Loucy (cell line): ENCODE results near the gene BRAP.
A peak's percentile ranks its signal among the peaks of the same experiment; 100 is the strongest.

ENCODE experiments used
- H2AFZ ChIP-seq: fragments of 200-600 bp; sonication (generic); 2 replicates; pipeline ENCODE4 v1.6.0; 2016; ENCODE audit warnings: antibody characterized with exemption, mild to moderate bottlenecking, low read length, moderate library complexity
- H3F3A ChIP-seq: fragments of 200-600 bp; 2 replicates; pipeline ENCODE4 v1.6.0; 2016; ENCODE audit warnings: antibody characterized with exemption, low read depth, mild to moderate bottlenecking
- H3K27me3 ChIP-seq: fragments of 200-600 bp; sonication (generic); 2 replicates; pipeline ENCODE4 v1.6.1; 2014; ENCODE audit warnings: low read length, mild to moderate bottlenecking; ENCODE audit not compliant: insufficient read depth, poor library complexity, severe bottlenecking
- H3K36me3 ChIP-seq: fragments of 200-600 bp; sonication (generic); 2 replicates; pipeline ENCODE4 v1.6.1; 2016; ENCODE audit warnings: low read length; ENCODE audit not compliant: insufficient read depth
- H3K4me1 ChIP-seq: fragments of 200-600 bp; sonication (generic); 2 replicates; pipeline ENCODE4 v1.5.1; 2014; ENCODE audit warnings: low read length, mild to moderate bottlenecking; ENCODE audit not compliant: insufficient read depth, poor library complexity, severe bottlenecking
- H3K4me2 ChIP-seq: fragments of 200-600 bp; sonication (generic); 2 replicates; pipeline ENCODE4 v1.6.0; 2014; ENCODE audit warnings: antibody characterized with exemption, low read length, low read depth, mild to moderate bottlenecking; ENCODE audit not compliant: poor library complexity, severe bottlenecking
- H3K4me3 ChIP-seq: fragments of 200-600 bp; sonication (generic); 2 replicates; pipeline ENCODE4 v1.5.1; 2014; ENCODE audit warnings: low read length, mild to moderate bottlenecking, mixed read lengths; ENCODE audit not compliant: poor library complexity, severe bottlenecking
- H3K79me2 ChIP-seq: fragments of 200-600 bp; sonication (generic); 2 replicates; pipeline ENCODE4 v1.6.1; 2014; ENCODE audit warnings: low read length; ENCODE audit not compliant: insufficient read depth
- H3K9ac ChIP-seq: fragments of 200-600 bp; sonication (generic); 2 replicates; pipeline ENCODE4 v1.6.0; 2014; ENCODE audit warnings: mild to moderate bottlenecking, low read depth, low read length, moderate library complexity; ENCODE audit not compliant: poor library complexity, severe bottlenecking
- H3K9me2 ChIP-seq: fragments of 200-600 bp; sonication (generic); replicated peaks from 2 replicates; pipeline ENCODE4 v1.6.1; 2016; ENCODE audit warnings: low read depth, low read length, mixed read lengths
- H3K9me3 ChIP-seq: fragments of 200-600 bp; sonication (generic); 2 replicates; pipeline ENCODE4 v1.6.1; 2014; ENCODE audit warnings: mild to moderate bottlenecking, antibody characterized with exemption, low read length, low read depth; ENCODE audit not compliant: insufficient read depth
- H4K20me1 ChIP-seq: fragments of 200-600 bp; sonication (generic); 2 replicates; pipeline ENCODE4 v1.6.0; 2014; ENCODE audit warnings: antibody characterized with exemption, low read length, mild to moderate bottlenecking; ENCODE audit not compliant: insufficient read depth, poor library complexity, severe bottlenecking
- CTCF ChIP-seq: fragments of 200-600 bp; sonication (generic); conservative IDR thresholded peaks from 2 replicates; pipeline ENCODE4 v1.5.1; 2014; ENCODE audit warnings: mild to moderate bottlenecking, antibody characterized with exemption, low read length
- EZH2phosphoT487 ChIP-seq: fragments of 200-600 bp; IDR thresholded peaks from 2 replicates; pipeline ENCODE4 v1.6.1; 2018; ENCODE audit warnings: antibody characterized with exemption, mild to moderate bottlenecking, moderate library complexity, borderline replicate concordance

BRAP gene

DNA sequence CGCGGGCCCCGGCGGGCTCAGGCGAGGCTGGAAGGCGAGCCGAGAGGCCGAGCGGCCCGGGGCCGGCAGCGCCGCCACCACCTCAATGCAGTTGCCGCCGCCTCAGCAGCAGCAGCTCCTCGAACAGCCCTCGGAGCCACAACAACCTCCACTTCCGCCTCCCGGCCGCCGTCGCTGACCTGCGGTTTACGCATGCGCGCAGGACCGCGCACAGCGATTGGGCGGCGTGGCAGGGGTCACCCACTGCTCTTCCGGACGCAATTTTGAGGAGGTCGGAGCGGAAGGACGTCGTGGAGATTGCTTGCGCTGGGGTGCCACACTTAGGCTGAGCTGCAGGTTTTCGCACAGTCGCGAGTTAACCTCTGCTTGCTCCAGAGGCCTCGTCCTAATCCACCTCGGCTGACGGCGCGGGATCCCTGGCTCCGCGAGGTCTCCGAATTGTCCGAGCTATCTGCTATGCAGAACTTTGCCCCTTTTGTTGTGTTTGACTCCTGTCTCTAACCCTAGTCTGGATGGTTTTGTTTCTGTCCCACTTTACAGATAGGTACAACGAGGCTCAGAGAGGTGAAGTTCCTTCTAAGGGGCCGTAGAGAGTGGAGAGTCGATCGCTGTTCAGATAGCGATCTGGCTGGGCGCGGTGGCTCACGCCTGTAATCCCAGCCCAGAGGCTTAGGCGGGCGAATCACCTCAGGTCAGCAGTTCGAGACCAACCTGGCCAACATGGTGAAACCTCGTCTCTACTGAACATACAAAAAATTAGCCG is at the start of gene BRAP, which contains the start of gene ACAD10:
BRAP (minus strand) TSS at position 146 of the 763 bp plus-strand sequence. CDS start 164 bp downstream, outside the sequence.
ACAD10 (plus strand) TSS at position 243 of the 763 bp plus-strand sequence. CDS start 6,657 bp downstream, outside the sequence.
- Histone ChIP-seq H3K4me3 (peak within 1 kb of the TSS; percentile 99), H3K9me2 (no peaks in the 10 kb centered on the region), H3K4me1 (peaks cover 25% of the 10 kb centered on the region), H3K36me3 (peaks cover 18% of the 10 kb centered on the region; the same call in 1 of the 2 replicates), H3K27me3 (no peaks in the 10 kb centered on the region), H3F3A (no peaks in the 10 kb centered on the region; the same call in 1 of the 2 replicates), H2AFZ (peak within 1 kb of the TSS; percentile 87), H3K4me2 (peak within 1 kb of the TSS; percentile 86), H3K9ac (peak within 1 kb of the TSS; percentile 93), H3K9me3 (no peaks in the 10 kb centered on the region), H3K79me2 (peaks cover 46% of the 10 kb centered on the region), H4K20me1 (peaks cover 25% of the 10 kb centered on the region)
- TF ChIP-seq CTCF (no peak), EZH2phosphoT487 (no peak)

DNA sequence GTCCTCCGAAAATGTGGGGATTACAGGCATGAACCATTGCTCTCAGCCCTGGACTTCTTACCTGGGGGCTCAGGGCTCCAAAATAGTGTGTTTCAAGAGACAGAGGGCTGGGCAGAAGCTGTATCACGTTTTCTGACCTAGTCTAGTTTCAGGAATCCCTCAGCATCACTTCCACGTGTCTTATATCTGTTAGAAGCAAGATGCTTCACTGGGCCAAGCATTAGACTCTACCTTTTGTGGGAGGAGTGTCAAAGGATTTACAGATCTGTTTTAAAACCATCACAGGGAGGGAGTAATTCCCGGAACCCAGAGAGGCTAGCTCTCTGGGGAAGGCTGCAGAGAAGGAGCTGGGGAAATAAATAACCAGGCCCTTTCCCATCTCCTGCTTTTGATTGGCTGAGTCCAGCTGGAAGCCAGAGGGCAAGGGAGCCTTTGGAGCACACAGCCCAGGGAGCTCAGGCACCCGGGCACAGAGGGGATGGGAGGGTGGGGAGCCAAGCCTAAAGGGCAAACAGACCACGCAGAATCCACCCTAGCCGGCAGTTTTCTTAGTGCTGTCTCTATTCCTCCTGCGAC is 47.7 kb upstream of the BRAP start:
- H3K79me2 ChIP-seq: no peaks in the 10 kb centered on the region
- TF ChIP-seq CTCF: no peak
- no peak for TF ChIP-seq EZH2phosphoT487
- H3K4me2 ChIP-seq: no peak overlapping the region
- no peaks in the 10 kb centered on the region for H3K36me3 ChIP-seq
- H2AFZ ChIP-seq: no peak overlapping the region
- H3F3A ChIP-seq: no peaks in the 10 kb centered on the region
- no peak overlapping the region for H3K4me3 ChIP-seq
- H3K9ac ChIP-seq: no peak overlapping the region
- H4K20me1 ChIP-seq: no peaks in the 10 kb centered on the region
- no peaks in the 10 kb centered on the region for H3K9me2 ChIP-seq
- H3K9me3 ChIP-seq: no peaks in the 10 kb centered on the region
- H3K4me1 ChIP-seq: no peaks in the 10 kb centered on the region
- no peaks in the 10 kb centered on the region for H3K27me3 ChIP-seq

GRCh38 chr12:111732786-111733185 is 47.0 kb upstream of the BRAP start:
- Histone ChIP-seq H3K27me3 (no peaks in the 10 kb centered on the region), H3K79me2 (no peaks in the 10 kb centered on the region), H3K9ac (no peak overlapping the region), H4K20me1 (no peaks in the 10 kb centered on the region), H3K9me2 (no peaks in the 10 kb centered on the region), H3F3A (no peaks in the 10 kb centered on the region), H3K4me2 (no peak overlapping the region), H3K9me3 (no peaks in the 10 kb centered on the region), H2AFZ (no peak overlapping the region), H3K4me1 (no peaks in the 10 kb centered on the region), H3K36me3 (no peaks in the 10 kb centered on the region), H3K4me3 (no peak overlapping the region)
- no peak for TF ChIP-seq EZH2phosphoT487
- TF ChIP-seq CTCF: no peak
